Endothelial cell of hepatic sinusoid (primary cell): ENCODE results near the gene PEX10.

ENCODE experiments used
- in situ Hi-C: cut with HindIII; loops from 2 replicates; pipeline ENCODE4 v1.10.0; 2017; ENCODE audit warnings: low sequenced_read_pairs

PEX10 gene

GRCh38 chr1:2391041-2391930, 21.1 kb downstream of the PEX10 start, which contains the start of the genes MORN1 and RER1:
Gene MORN1 (minus strand): TSS chr1:2391554. CDS start chr1:2391533, 21 bp downstream.
Gene RER1 (plus strand): TSS chr1:2391841. CDS start chr1:2395791, 3,950 bp downstream.
- in situ Hi-C loops = no loop called here

GRCh38 chr1:2389644-2390043, 22.7 kb downstream of the PEX10 start:
- in situ Hi-C loops = loop anchor here (5.0 kb wide), 1 partner anchor 192 kb away; no protein-coding TSS in a partner anchor

- in situ Hi-C loops = loop anchor here (5.0 kb wide), 1 partner anchor 191 kb away; no protein-coding TSS in a partner anchor
Observed at GRCh38 chr1:2388004-2388913, 24.1 kb downstream of the PEX10 start.

- in situ Hi-C loops = loop anchor here (5.0 kb wide), 1 partner anchor 190 kb away; no protein-coding TSS in a partner anchor
Observed at GRCh38 chr1:2386636-2387611, 25.4 kb downstream of the PEX10 start.

GRCh38 chr1:2385606-2386280, 26.6 kb downstream of the PEX10 start:
- in situ Hi-C loops = loop anchor here (5.0 kb wide), 1 partner anchor 188 kb away; no protein-coding TSS in a partner anchor

- in situ Hi-C loops = loop anchor here (5.0 kb wide), 1 partner anchor 188 kb away; no protein-coding TSS in a partner anchor
Observed at GRCh38 chr1:2384941-2385481, 27.4 kb downstream of the PEX10 start.

- in situ Hi-C loops = no loop called here
Observed at GRCh38 chr1:2384130-2384860, 28.1 kb downstream of the PEX10 start.

- in situ Hi-C loops = no loop called here
Observed at GRCh38 chr1:2383576-2383975, 28.8 kb downstream of the PEX10 start.

- in situ Hi-C loops = no loop called here
Observed at GRCh38 chr1:2382621-2383361, 29.6 kb downstream of the PEX10 start.

- in situ Hi-C loops = no loop called here
Observed at GRCh38 chr1:2381741-2382620, 30.4 kb downstream of the PEX10 start.

GRCh38 chr1:2380816-2381591, 31.4 kb downstream of the PEX10 start:
- in situ Hi-C loops = no loop called here

GRCh38 chr1:2379733-2380404, 32.5 kb downstream of the PEX10 start:
- in situ Hi-C loops = no loop called here

- in situ Hi-C loops = no loop called here
Observed at GRCh38 chr1:2378956-2379732, 33.2 kb downstream of the PEX10 start.

GRCh38 chr1:2378441-2378851, 33.9 kb downstream of the PEX10 start:
- in situ Hi-C loops = no loop called here
